ENCODE data around the gene PRUNE2.
"Not testable (repeated sequence)": the region's sequence is repeated elsewhere in the genome, so short reads cannot be mapped to it uniquely, and the experiment has no call there.

PRUNE2 gene

DNA sequence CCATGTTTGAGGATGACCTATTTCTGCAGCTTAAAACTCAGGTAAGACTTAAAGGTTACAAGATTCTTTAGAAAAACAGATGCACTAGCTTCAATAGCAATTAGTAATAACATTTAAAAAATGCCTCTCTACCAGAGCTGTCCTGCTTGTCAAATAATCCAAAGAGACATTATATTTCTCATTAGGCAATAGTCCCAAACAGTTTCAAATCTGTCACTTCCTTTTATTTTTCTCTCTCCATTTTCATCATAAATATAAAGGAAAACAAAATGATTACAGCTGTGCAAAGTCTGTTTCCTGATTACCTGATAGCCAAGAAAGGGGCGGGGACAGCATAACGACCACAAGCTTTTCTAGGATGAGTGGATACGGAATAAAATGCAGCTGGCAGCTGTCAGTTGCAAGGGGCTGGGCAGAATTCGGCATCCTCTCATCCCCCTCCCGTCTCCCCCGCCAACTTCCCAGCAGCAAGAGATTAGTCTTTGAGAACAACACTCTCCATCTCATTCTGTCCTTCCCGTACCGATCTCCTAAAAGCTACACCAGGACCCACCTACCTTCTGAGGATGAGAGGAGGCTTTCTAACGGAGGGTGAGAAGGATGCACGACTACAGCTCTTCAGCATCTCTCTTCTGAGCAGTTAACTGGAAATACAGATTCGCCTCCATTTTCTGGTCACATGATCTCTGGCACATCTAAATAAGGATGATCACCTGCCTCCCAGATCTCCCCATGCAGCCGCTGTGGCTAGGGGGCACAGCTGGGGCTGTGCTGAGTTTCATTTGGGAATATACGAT, 214.2 kb downstream of the PRUNE2 start:
- no peak for DNase-seq

DNA sequence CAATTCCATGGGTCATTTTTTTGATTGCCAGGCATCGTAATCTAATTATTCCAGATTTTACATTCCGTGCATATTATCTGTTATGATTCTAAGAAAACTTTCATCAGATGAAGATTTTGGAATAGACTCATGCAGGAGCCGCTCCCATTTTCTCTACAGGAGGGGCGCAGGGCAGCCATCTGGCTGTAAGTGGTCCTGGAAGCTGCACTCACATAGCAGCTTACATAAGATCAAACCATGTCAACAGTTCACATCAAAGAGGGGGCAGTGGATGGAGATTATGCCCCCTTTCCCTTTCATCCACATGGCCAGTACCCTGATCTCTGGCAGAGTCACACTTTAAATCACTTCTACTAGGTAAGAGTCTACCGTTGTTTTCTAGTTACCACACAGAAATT, 214.9 kb downstream of the PRUNE2 start:
- no peak for DNase-seq

GRCh38 chr9:76690246-76690972, 215.5 kb downstream of the PRUNE2 start:
- no peak for DNase-seq

DNA sequence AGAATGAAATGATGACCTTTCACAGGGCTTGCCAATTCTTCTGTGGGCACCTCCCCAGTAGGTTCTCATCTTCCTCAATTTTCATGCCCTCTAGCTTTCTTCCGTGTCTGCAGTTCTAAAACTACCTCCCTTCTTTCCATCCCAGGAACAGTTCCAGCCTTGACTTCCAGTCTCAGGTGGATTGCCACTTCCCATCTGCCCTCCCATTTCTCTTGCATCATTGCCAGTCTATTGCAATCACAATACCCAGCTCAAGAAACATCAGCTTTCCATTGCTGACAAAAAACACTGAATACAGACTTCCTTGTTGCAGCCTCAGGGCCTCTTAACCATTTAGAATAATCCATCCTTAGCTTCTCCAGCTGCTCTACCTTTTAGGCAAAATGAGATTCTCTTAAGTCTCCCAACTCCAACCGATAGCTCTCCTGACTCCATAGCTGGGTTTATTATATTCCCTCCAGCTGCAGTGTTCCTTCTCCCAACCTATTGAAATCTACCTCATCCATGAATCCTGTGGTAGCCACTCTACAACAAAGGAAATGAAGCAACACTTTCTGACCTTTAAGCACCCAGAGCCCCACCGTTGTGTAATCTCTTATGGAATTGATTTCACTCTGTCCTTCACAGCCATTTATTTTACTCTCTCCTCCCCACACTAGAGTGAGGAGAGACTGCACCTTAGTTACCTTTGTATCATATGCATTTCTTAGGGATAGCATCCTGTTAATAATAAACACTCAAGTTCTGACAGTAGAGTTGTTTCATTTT, 217.3 kb downstream of the PRUNE2 start:
- no peak for DNase-seq

DNA sequence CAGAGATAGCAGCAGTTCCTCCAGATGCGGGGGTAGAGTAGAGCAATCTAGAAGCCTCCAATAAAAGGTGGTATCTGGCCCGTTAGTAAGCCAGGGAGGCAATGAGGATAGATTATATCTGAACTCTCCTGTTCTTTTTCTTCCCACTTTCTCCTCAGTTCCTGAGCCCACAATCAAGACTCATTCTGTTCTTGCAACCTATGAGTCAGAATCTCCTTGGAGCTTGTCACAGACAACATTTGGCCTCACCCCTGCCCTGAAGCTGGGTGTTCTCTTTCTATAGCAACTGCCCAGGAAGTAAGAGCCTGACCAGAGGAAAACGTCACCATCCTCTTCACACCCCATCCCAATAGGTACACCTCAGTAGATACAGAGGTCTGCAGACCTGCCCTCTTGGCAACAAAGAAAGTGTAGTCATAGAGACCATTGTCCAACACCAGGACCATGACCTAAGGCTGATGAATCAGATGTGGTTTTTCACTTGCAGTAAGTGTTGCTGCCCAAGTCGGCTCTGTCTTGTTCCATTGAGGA, 218.0 kb downstream of the PRUNE2 start:
- DNase-seq = no peak

- no peak for DNase-seq
Observed at GRCh38 chr9:76686756-76687155, 219.2 kb downstream of the PRUNE2 start.

GRCh38 chr9:76684213-76684612, 221.7 kb downstream of the PRUNE2 start:
- DNase-seq = no peak

GRCh38 chr9:76681556-76681955, 224.4 kb downstream of the PRUNE2 start:
- DNase-seq = no peak

- no peak for DNase-seq
Observed at GRCh38 chr9:76680716-76681425, 225.0 kb downstream of the PRUNE2 start.

- no peak for DNase-seq
Observed at GRCh38 chr9:76677481-76678055, 228.3 kb downstream of the PRUNE2 start.

GRCh38 chr9:76676857-76677256, 229.1 kb downstream of the PRUNE2 start:
- DNase-seq = no peak

DNA sequence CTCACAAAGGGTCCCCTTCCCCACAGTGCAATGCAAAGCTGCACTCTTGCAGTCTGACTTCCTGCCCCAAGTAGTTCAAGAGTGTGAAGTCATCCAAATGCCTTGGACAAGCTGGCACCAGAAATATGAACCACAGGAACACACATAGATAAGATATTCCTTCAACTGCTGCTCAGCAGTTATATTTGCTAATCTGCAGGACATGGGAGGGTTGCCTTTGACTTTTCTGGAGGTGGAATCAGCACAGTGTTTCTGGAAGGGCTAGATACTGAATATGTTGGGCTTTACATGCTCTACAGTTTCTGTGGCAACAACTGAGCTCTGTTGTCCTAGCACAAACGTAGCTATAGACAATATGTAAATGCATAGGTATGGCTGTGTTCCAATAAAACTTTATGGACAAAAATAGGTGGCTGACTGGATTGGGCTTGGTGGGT, 238.4 kb downstream of the PRUNE2 start:
- DNase-seq = no peak

GRCh38 chr9:76665966-76666365, 239.9 kb downstream of the PRUNE2 start:
- not testable (repeated sequence) for DNase-seq

DNA sequence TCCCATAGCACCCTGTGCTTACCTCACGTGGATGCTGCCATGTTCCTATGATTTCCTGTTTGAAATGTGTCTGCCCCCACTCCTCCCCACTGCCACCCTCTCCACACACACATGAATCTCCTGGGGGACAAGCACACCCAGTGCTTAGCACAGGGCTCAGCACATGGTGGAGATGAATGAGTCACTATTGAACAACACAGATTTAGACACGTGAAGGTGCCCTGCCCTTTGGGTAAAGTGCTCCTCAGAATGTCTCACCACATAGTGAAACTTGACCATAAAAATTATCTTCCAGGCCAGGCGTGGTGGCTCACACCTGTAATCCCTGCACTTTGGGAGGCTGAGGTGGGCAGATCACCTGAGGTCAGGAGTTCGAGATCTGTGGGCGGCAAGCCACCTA, 240.5 kb downstream of the PRUNE2 start:
- no peak for DNase-seq

- DNase-seq = no peak
Observed at GRCh38 chr9:76664120-76664519, 241.8 kb downstream of the PRUNE2 start.

GRCh38 chr9:76662476-76663281, 243.2 kb downstream of the PRUNE2 start:
- no peak for DNase-seq

DNA sequence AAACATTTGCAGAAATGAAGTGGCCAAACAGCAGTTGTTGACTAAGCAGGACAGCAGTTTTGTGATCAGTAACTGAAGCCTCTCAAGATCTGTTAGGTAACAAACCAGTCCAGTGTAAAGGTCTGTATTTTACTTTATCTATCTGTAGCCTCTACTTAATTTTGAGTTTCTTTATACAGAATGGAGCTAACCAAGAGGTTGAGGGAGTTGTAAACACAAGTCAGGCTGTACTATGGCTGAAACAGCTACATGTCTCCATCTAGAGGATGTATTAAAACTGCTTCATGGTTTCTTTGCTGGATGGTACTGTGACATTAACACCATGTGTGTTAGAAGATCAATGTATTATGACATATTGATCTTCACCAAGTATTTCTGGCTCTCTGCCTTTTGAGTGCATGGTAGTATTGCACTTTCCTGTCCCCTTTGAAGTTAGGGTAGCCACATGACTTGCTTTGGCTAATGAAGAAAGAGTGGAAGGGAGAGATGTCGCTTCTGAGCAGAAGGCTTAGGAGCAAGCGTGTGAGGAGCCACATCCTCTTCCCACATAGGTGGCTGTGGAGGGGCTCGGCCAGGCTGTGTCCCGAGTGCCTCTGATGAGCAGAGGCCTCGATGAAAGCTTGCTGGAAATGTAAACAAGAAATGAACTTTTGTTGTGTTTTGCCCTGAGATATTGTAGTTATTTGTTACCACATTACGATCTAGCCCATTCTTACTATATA, 247.2 kb downstream of the PRUNE2 start:
- no peak for DNase-seq

GRCh38 chr9:76657265-76657664, 248.6 kb downstream of the PRUNE2 start:
- DNase-seq = no peak

DNA sequence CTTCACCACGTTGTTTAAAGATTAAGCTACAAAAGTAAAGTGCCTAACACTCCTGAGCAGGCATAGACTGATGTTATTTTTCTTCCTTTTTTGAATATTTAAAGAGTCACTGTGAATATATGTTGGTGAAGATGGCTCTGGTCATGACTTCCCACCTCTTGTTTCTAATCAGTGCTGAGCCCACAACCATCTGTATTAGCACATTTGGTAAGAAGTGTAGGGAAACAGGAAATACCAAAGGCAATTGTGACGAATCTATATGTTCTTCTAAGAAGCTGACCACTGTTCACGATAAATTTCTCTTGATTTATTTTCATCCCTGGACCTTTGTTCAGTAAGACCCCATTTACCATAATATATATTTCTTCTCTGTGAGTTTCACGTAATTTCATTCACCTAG, 249.9 kb downstream of the PRUNE2 start:
- no peak for DNase-seq

DNA sequence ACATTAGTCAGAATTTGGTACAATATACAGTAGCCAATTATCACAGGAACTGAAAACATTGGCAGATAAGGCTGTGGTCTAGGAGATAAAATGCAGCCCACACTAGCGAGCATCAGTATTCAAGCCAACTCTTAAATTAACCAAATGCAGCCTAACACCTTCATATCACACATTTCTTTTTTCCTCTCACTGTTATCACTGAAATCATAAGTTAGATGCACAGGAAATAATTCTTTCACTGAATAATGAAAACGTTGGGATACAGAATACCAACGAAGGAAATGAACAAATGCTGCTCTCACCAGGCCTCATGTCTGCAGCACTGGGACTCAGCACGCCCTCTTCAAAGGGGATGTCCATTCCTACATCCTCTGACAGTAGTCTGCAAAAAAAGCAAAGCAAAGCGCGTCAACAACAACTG, 250.8 kb downstream of the PRUNE2 start:
- no peak for DNase-seq

- DNase-seq = no peak
Observed at GRCh38 chr9:76654575-76654974, 251.3 kb downstream of the PRUNE2 start.

Data from stimulated activated CD4-positive, alpha-beta T cell treated with anti-CD3 and anti-CD28 coated beads, Interleukin-12 subunit alpha, Interleukin-12 subunit beta, amount 100 ng/mL, for 4 hours (primary cell).